ENCODE data around the gene KSR1.

The KSR1 gene

GRCh38 chr17:27520491-27521185 is 64.4 kb downstream of the KSR1 start:
- no peak for DNase-seq

- DNase-seq, result no peak
Observed at GRCh38 chr17:27521281-27522027, 65.2 kb downstream of the KSR1 start.

DNA sequence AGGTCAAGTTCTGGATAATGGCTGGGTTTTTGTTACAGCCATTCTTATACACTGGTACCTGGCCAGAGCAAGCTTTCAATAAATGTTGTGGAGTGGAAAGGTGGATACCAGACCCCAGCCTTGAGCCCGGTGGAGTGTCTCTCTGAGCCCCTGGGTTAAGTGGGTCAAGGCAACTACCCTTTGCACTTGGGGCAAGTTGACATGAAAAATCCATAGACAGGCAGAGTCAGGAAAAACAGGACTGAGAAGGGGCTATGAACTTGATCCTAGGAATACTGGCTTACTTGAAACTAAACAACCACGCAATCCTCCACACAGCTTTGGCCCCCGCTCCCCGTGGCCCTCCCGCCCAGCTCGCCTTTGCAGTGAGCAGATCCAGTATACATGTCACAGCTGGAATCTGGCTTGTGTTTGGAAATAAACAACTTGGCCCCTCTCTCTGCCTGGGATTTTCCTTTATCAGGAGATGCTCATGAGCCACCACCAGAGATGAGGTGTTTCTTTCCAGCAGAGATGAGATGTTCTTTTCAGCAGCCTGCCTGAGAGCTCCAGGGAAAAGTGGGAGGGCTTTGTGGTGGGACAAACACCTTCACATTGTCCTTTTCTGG is 65.9 kb downstream of the KSR1 start:
- DNase-seq, result no peak

GRCh38 chr17:27523712-27524111 is 67.5 kb downstream of the KSR1 start:
- DNase-seq, result no peak

GRCh38 chr17:27524594-27524993 is 68.3 kb downstream of the KSR1 start:
- no peak for DNase-seq

DNA sequence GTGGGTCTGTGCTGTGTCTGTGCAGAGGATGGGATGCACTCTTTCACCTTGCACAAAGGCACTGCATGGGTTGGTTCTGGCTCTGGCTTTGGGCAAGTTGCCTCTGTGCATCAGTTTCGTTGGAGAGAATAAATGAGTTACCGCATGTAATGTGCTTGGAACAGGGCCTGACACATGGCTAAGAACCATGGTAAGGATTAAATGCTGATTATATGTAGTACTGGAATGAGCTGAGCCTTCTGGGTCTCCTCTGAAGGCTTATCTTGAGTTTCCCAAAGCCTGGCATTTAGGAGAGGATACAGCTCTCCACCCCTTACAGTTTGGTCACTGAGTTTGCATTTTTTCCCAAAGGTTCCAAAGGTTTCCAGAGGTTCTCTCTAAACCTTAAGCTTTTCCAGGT is 69.1 kb downstream of the KSR1 start:
- DNase-seq, result no peak

- no peak for DNase-seq
Observed at GRCh38 chr17:27525836-27526603, 69.8 kb downstream of the KSR1 start.

DNA sequence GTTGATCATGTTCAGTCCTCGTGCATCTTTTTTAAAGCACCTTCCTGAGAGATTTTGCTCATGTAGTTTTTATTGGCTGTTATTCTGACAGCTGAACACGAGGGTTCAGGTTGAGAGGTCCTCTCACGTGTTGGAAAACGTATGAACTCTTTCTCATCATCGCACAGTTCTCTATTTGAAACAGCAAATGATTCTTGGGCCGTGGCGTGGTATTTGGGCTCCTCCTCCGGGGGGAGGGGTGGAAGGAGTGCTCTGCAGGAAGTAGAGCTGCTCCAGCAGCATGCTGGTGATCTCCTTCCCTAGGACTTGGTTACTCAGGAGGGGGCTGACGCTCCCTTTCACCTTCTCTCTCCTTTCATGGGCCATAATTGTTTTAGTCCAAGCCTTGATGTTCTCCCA is 70.4 kb downstream of the KSR1 start:
- DNase-seq, result no peak

GRCh38 chr17:27529230-27529796 is 73.1 kb downstream of the KSR1 start:
- DNase-seq, result no peak

DNA sequence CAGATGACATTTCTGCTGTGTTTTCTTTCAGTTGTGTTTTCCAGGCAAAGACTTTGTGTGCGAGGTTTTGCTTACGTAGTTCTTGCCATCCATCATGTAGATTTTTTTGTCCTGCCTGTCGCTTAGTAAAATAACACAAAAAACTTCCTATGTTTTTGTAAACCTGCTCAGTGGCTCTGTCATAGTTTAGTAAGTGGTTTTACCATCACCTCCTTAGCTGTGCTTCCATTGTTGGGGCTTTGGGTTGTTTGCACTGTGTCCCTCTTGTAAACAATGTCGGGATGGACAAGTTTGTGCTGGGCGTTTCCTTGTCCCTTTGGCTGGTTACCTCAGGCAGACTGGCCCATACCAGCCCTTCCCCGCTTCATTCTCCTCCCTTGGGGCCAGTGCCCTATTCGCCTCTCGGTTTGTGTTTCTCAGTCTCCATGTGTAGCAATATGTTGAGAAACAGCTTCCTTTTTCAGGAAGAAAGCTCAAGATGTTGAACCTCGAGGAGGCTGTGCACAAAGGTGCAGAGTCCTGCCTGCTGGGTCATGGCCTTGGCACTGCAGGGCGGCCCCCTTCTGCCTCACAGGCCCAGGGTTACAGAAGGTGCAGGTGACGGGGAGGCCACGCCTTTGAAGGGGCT is 74.6 kb downstream of the KSR1 start:
- DNase-seq, result no peak

GRCh38 chr17:27531469-27531961 is 75.3 kb downstream of the KSR1 start:
- no peak for DNase-seq

DNA sequence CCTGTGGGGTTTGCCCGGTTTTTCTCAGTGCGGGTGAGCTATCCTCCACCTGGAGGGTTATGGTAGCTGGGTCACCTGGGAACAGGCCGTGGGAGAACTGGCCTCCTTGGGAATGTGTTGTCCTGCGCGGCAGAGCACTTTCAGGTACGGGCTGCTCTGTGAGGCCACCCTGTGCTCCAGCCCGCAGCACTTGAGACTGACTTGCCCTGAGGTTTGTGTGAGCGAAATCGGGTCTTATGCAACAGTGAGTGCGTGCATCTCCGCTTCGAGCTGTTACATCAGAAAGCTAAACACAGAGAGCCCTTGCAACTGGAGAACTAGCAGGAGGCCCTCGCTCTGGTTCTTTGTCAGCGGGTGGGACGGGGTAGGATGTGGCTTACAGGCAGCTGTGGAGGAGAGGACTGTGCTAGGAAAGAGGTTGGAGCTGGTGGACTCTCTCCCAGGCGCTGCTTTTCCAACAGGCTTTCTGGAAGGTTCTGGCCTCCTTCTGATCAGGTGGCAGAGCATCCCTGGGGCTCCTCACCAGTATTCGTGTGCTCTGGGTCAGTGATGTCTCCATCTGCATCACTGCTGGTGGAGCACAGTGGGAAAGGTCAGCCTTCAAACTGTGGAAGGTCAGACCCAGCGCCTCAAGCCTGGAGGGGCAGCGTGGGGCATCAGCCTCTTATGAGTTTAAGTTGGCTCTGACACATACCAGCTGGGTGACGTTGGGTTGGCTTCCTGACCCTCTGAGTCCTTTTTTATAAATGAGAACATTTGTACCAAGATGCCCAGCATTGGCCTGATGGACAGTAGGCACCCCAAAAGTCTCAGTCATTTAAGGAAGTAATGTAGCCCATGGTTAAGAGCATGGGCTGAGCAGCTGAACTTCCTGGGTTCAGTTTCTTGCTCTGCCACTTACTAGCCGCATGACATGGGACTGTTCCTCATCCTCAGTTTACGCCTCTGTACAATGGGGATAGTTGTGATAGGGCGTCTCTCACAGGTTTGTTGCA is 76.3 kb downstream of the KSR1 start:
- DNase-seq, result no peak

- no peak for DNase-seq
Observed at GRCh38 chr17:27533874-27534815, 77.9 kb downstream of the KSR1 start.

GRCh38 chr17:27535178-27535928 is 79.1 kb downstream of the KSR1 start:
- DNase-seq, result no peak

- no peak for DNase-seq
Observed at GRCh38 chr17:27535975-27536374, 79.7 kb downstream of the KSR1 start.

DNA sequence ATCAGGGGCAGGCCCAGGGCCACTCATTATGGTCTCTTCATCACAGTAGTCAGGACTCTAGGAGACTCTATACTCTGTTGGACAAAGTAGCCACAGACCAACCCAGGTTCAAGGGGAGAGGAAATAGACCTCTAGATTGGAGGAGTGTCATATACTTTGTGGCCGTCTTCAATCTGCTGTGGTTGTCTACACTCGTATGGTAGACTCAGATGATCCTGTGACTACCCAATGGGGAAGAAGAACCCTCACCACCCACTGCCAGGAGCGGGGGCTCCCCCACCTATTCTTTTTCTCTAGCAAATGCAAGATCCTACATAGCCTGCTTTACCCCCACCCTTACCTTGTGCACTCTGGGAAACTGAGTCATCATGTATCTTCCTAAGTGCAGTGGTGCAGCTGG is 80.5 kb downstream of the KSR1 start:
- DNase-seq, result no peak

- DNase-seq, result no peak
Observed at GRCh38 chr17:27538156-27538955, 82.1 kb downstream of the KSR1 start.

- DNase-seq, result no peak
Observed at GRCh38 chr17:27539152-27539551, 82.9 kb downstream of the KSR1 start.
